ENCODE data around the gene PALLD. TPM values are rescaled to one million over a fixed set of nuclear protein-coding genes. Genes with fewer than 3 reads are reported as not detected.

Gene PALLD
- total RNA-seq, 2 experiments from 2014 or later = 1.2 to 1.3 TPM

- H3K27ac Mint-ChIP-seq = no peak overlapping the region
- ChIA-PET CTCF (no interaction called here), POLR2A (no interaction called here)
- no peaks in the 10 kb centered on the region for H3K4me1 Mint-ChIP-seq (ENCODE audit: low read depth)
- H3K9me3 Mint-ChIP-seq (ENCODE audit: insufficient read depth) = no peaks in the 10 kb centered on the region
- no peak overlapping the region for H3K4me3 Mint-ChIP-seq
- ATAC-seq (no peak), DNase-seq (no peak)
- peaks cover 2% of the 10 kb centered on the region for H3K27me3 Mint-ChIP-seq (ENCODE audit: low read depth)
- no peaks in the 10 kb centered on the region for H3K36me3 Mint-ChIP-seq (ENCODE audit: low read depth)
Measured at GRCh38 chr4:168679819-168680218, 183.0 kb downstream of the PALLD start.

GRCh38 chr4:168682898-168683500 lies 186.1 kb downstream of the PALLD start:
- H3K9me3 Mint-ChIP-seq (ENCODE audit: insufficient read depth) = no peaks in the 10 kb centered on the region
- peaks cover 5% of the 10 kb centered on the region for H3K27me3 Mint-ChIP-seq (ENCODE audit: low read depth)
- no peak overlapping the region for H3K27ac Mint-ChIP-seq
- H3K36me3 Mint-ChIP-seq (ENCODE audit: low read depth) = no peaks in the 10 kb centered on the region
- H3K4me1 Mint-ChIP-seq (ENCODE audit: low read depth) = no peaks in the 10 kb centered on the region
- CTCF ChIA-PET = no interaction called here
- ATAC-seq = no peak
- POLR2A ChIA-PET = no interaction called here
- DNase-seq = no peak
- H3K4me3 Mint-ChIP-seq = no peak overlapping the region

GRCh38 chr4:168683595-168683994 lies 186.7 kb downstream of the PALLD start:
- Mint-ChIP-seq H3K27ac (no peak overlapping the region), H3K36me3 (ENCODE audit: low read depth) (no peaks in the 10 kb centered on the region), H3K9me3 (ENCODE audit: insufficient read depth) (no peaks in the 10 kb centered on the region), H3K4me1 (ENCODE audit: low read depth) (no peaks in the 10 kb centered on the region), H3K27me3 (ENCODE audit: low read depth) (peaks cover 5% of the 10 kb centered on the region), H3K4me3 (no peak overlapping the region)
- no peak for ATAC-seq
- CTCF ChIA-PET = no interaction called here
- DNase-seq = no peak
- POLR2A ChIA-PET = no interaction called here

DNA sequence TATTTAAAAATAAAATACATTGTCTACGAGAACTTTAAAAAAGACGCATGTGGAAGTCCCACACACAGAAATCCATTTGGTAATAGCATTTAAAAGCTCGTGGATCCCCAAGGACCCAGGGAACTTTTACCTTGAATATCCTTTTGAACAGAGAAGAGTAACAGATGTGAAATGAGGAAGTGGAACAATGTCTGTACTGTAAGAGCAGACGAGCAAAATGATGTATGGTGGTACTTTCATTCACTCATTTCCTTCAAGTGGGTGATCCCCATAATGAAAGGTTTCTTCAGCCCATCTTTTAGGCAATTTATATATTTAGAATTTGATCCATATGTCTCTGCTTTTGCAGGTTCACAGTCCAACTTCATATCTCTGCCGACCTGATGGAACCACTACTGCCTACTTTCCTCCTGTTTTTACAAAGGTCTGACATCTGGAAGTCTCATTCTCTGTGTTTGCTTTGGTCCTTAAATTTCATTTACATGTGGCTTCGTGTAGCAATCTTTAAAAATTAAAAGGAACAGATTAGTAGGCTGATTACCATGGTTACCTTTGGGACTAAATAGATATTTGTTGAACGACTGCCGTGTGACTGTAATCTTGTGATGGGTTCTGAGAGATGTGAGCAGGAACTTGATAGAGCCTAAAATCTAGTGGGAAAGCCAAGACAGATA lies 188.4 kb downstream of the PALLD start:
- Mint-ChIP-seq H3K27ac (no peak overlapping the region), H3K4me1 (ENCODE audit: low read depth) (no peaks in the 10 kb centered on the region), H3K27me3 (ENCODE audit: low read depth) (peaks cover 9% of the 10 kb centered on the region), H3K9me3 (ENCODE audit: insufficient read depth) (no peaks in the 10 kb centered on the region), H3K36me3 (ENCODE audit: low read depth) (no peaks in the 10 kb centered on the region), H3K4me3 (no peak overlapping the region)
- ATAC-seq (no peak), DNase-seq (no peak)
- ChIA-PET POLR2A (no interaction called here), CTCF (no interaction called here)

DNA sequence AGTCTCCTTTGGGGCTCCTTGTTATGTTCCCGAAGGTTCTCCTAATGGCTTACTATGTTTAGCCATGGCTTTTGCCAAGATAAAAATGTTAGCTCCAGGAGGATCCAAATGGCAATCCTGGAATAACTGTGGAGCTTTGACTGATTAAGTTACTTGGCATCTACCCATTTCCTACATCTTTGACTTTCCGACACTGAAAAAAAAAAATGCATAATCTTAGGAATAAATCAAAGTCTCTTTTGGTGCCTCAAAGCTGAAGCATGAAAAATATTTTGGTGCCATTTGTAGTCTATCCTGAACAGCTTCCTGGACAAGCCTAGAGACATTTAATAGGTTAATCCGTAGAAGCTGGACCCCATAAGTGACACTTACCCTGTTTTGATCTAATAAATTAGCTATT lies 191.7 kb downstream of the PALLD start:
- ChIA-PET POLR2A (no interaction called here), CTCF (no interaction called here)
- Mint-ChIP-seq H3K27ac (no peak overlapping the region), H3K27me3 (ENCODE audit: low read depth) (peaks cover 13% of the 10 kb centered on the region), H3K4me3 (no peak overlapping the region), H3K4me1 (ENCODE audit: low read depth) (no peaks in the 10 kb centered on the region), H3K9me3 (ENCODE audit: insufficient read depth) (no peaks in the 10 kb centered on the region), H3K36me3 (ENCODE audit: low read depth) (no peaks in the 10 kb centered on the region)
- no peak for DNase-seq
- no peak for ATAC-seq

GRCh38 chr4:168689791-168690190 lies 192.9 kb downstream of the PALLD start:
- H3K4me3 Mint-ChIP-seq = no peak overlapping the region

DNA sequence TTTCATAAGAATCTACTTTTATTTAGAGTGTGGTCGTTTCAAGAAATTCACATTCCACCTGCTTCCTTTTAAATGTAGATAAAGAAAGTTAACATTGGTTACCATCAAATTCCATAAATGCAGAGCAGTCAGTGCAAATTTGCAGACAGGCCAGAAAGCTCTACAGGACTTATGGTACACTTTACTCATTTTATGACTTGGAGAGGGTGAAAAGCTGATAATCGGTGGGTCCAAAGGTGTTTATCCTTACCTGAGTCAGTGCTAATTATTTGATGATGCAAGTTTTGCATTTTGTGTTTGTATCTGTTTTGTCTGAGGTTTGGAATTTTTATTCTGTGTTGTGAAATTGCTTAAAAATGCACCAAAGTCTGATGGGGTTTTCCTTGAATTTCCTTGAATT lies 193.3 kb downstream of the PALLD start:
- DNase-seq (no peak), ATAC-seq (no peak)
- H3K9me3 Mint-ChIP-seq (ENCODE audit: insufficient read depth) = no peaks in the 10 kb centered on the region
- ChIA-PET POLR2A (no interaction called here), CTCF (no interaction called here)
- H3K36me3 Mint-ChIP-seq (ENCODE audit: low read depth) = no peaks in the 10 kb centered on the region
- H3K27me3 Mint-ChIP-seq (ENCODE audit: low read depth) = peaks cover 13% of the 10 kb centered on the region
- no peak overlapping the region for H3K4me3 Mint-ChIP-seq
- no peak overlapping the region for H3K27ac Mint-ChIP-seq
- no peaks in the 10 kb centered on the region for H3K4me1 Mint-ChIP-seq (ENCODE audit: low read depth)

More at GRCh38 chr4:168689791-168690190, 192.9 kb downstream of the PALLD start:
- DNase-seq = no peak
- no peak for ATAC-seq
- H3K4me1 Mint-ChIP-seq (ENCODE audit: low read depth) = no peaks in the 10 kb centered on the region
- H3K27me3 Mint-ChIP-seq (ENCODE audit: low read depth) = peaks cover 13% of the 10 kb centered on the region
- no peaks in the 10 kb centered on the region for H3K36me3 Mint-ChIP-seq (ENCODE audit: low read depth)
- H3K9me3 Mint-ChIP-seq (ENCODE audit: insufficient read depth) = no peaks in the 10 kb centered on the region
- POLR2A ChIA-PET = no interaction called here
- CTCF ChIA-PET = no interaction called here
- H3K27ac Mint-ChIP-seq = no peak overlapping the region

DNA sequence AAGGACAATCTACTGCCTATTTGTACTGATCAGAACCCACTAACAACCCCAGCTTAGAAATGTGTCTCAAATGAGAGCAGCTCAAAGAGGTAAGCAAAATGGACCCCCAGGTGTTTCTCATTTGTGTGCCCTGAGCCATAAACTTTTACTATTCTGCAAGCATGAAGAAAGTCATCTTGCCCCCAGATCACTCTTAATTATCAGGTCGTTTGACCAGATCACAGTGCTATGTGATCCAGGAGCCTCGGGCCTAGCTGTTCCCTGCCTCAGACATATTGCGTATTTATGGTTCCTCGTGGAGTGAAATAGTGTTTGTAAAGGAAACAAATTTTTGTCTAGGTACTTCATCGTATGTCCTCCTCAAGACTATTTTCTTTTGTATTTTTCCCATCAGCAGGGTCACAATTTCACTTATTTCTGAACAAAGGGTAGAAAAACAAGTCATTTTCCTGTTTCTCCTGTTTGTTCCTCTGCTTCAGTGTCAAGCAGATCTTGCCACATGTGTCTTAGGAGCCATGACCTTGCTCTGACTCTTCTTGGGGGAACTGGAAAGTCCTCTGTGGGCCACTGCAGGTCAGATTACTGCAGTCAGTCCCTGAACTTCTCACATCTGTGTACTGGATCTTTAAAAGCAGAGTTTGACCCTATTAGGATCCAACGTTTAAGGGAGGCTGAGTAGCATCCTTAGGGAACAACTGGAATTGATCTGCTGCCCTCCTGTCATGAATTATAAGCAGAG lies 194.9 kb downstream of the PALLD start:
- Mint-ChIP-seq H3K36me3 (ENCODE audit: low read depth) (no peaks in the 10 kb centered on the region), H3K27me3 (ENCODE audit: low read depth) (peaks cover 12% of the 10 kb centered on the region), H3K4me1 (ENCODE audit: low read depth) (no peaks in the 10 kb centered on the region), H3K4me3 (no peak overlapping the region), H3K27ac (no peak overlapping the region), H3K9me3 (ENCODE audit: insufficient read depth) (no peaks in the 10 kb centered on the region)
- ATAC-seq = no peak
- ChIA-PET POLR2A (no interaction called here), CTCF (no interaction called here)
- no peak for DNase-seq

DNA sequence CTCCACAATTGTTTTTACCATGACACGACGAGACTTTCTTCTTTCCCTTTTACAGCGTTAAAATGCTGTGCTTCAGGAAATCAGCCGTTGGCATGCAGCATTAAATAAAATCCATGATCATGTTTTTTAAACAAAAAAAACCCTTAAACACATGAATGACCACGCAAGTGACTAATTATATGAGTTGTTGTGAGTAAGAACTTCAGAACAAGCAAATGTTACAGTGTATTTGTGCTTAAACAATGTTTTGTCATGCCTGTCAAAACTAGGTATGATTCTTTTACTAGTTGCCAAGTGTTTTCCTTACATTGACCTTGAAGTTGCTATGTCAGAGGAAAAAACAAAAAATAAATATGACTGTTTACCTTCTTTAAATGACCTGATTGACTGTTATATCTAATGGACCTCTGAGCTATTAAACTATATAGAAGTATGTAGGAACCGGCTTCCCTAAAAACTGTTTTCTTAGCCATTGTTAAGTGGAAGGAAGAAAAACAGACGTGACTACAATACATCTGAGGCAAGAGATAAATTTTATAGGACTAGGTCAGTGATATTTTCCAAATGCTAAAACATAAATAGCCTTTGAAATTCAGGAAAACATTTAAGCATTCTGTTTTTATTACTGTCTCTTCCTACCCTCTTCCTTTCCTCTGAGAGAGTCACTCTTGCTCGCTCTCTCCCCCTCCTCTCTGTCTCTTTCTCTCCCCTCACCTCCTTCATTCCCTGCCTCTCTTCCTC lies 197.1 kb downstream of the PALLD start:
- ATAC-seq = no peak
- Mint-ChIP-seq H3K36me3 (ENCODE audit: low read depth) (no peaks in the 10 kb centered on the region), H3K4me1 (ENCODE audit: low read depth) (no peaks in the 10 kb centered on the region), H3K9me3 (ENCODE audit: insufficient read depth) (no peaks in the 10 kb centered on the region), H3K27ac (no peak overlapping the region), H3K4me3 (no peak overlapping the region), H3K27me3 (ENCODE audit: low read depth) (peaks cover 12% of the 10 kb centered on the region)
- DNase-seq = no peak
- ChIA-PET POLR2A (no interaction called here), CTCF (no interaction called here)

GRCh38 chr4:168694667-168695066 lies 197.8 kb downstream of the PALLD start:
- H3K27ac Mint-ChIP-seq = no peak overlapping the region
- H3K4me3 Mint-ChIP-seq = no peak overlapping the region
- ChIA-PET CTCF (no interaction called here), POLR2A (no interaction called here)
- no peaks in the 10 kb centered on the region for H3K9me3 Mint-ChIP-seq (ENCODE audit: insufficient read depth)
- DNase-seq (no peak), ATAC-seq (no peak)
- H3K36me3 Mint-ChIP-seq (ENCODE audit: low read depth) = no peaks in the 10 kb centered on the region
- H3K4me1 Mint-ChIP-seq (ENCODE audit: low read depth) = no peaks in the 10 kb centered on the region
- H3K27me3 Mint-ChIP-seq (ENCODE audit: low read depth) = peaks cover 11% of the 10 kb centered on the region

DNA sequence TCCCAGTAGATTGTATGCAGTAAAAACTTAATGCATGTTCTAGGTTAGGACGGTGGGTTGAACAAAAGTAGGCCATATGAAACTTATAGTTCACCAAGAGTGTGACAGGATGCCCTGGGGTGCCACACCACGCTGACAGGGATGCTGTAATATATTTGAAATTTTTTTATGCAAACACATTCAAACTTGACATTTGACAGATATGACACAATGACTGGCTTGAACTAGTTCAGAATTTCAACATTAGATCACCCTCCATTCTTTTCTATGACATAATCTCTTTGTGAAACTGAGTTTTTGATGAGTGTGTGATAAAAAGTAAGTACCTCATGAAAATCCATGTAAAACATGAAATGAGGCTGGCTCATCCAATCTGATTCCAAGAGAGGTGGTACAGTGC lies 198.4 kb downstream of the PALLD start:
- DNase-seq = no peak
- ChIA-PET CTCF (no interaction called here), POLR2A (no interaction called here)
- Mint-ChIP-seq H3K27me3 (ENCODE audit: low read depth) (peaks cover 9% of the 10 kb centered on the region), H3K4me3 (no peak overlapping the region), H3K36me3 (ENCODE audit: low read depth) (no peaks in the 10 kb centered on the region), H3K4me1 (ENCODE audit: low read depth) (no peaks in the 10 kb centered on the region), H3K9me3 (ENCODE audit: insufficient read depth) (no peaks in the 10 kb centered on the region), H3K27ac (no peak overlapping the region)
- no peak for ATAC-seq

DNA sequence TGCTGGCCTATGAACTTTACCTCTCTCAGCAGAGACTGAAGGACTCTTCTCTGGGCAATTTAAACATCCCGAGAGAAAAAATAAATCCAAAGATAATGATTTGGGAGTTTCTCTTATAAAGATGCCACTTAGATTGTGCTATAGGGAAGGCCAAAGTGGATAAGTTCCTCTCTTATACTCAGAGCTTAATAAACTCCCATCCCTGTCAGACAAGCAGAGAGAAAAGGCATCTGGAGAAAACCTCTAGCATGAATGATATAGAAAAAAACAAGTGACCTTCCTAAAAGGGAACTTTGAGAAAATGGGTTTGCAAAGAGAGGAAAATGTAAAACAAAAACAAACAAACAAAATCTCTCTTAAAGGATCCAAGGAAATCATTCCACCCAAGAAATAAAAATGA lies 199.4 kb downstream of the PALLD start:
- ATAC-seq (no peak), DNase-seq (no peak)
- Mint-ChIP-seq H3K27ac (no peak overlapping the region), H3K4me1 (ENCODE audit: low read depth) (no peaks in the 10 kb centered on the region), H3K9me3 (ENCODE audit: insufficient read depth) (no peaks in the 10 kb centered on the region), H3K27me3 (ENCODE audit: low read depth) (peaks cover 9% of the 10 kb centered on the region), H3K4me3 (no peak overlapping the region), H3K36me3 (ENCODE audit: low read depth) (no peaks in the 10 kb centered on the region)
- ChIA-PET POLR2A (no interaction called here), CTCF (no interaction called here)
